Liver (tissue), 3 donors: ENCODE data around the gene ESRRA.

Experiments
- CTCF ChIP-seq: fragments of 150-350 bp; IDR thresholded peaks from 2 replicates; pipeline ENCODE4 v1.5.1; 2017; ENCODE audit warnings: improper control_type of control experiment, low read depth, low read length; ENCODE audit not compliant: missing input control
- NR2F2 ChIP-seq: IDR thresholded peaks from 2 replicates; pipeline ENCODE4 v1.6.1; 2016; ENCODE audit warnings: antibody characterized with exemption
- RAD21 ChIP-seq, 2 donors: IDR thresholded peaks; 2 replicates each; pipeline ENCODE4 v1.6.1; 2016; ENCODE audit warnings: antibody characterized with exemption in 2 of 2, mild to moderate bottlenecking in 2 of 2
- REST ChIP-seq: IDR thresholded peaks from 2 replicates; pipeline ENCODE4 v1.6.1; 2016; ENCODE audit warnings: antibody characterized with exemption, mild to moderate bottlenecking
- SP1 ChIP-seq: IDR thresholded peaks from 2 replicates; pipeline ENCODE4 v1.6.1; 2018; ENCODE audit warnings: antibody characterized with exemption, mild to moderate bottlenecking
- ZBTB33 ChIP-seq: IDR thresholded peaks from 2 replicates; pipeline ENCODE4 v1.6.1; 2016; ENCODE audit warnings: antibody characterized with exemption
- donor health status: healthy.
- donor health status: healthy.

GRCh38 chr11:64341851-64342791 lies 36.8 kb downstream of the ESRRA start:
- TF ChIP-seq RAD21 (IDR thresholded peaks at IDR 0.05) (peak in 1 of 2 donors; percentile 66), REST (no peak), CTCF (peak; percentile 31), ZBTB33 (no peak), SP1 (peak; percentile 27), NR2F2 (no peak)
